HG02885 (cell line): ENCODE measurements around the gene PHLDB2.

Experiments used
- ATAC-seq: cut with Tn5 transposase; IDR thresholded peaks from one replicate; pipeline ENCODE4 v1.9.1; 2021; ENCODE audit warnings: mild to moderate bottlenecking; ENCODE audit not compliant: unreplicated experiment, poor library complexity

PHLDB2 gene

DNA sequence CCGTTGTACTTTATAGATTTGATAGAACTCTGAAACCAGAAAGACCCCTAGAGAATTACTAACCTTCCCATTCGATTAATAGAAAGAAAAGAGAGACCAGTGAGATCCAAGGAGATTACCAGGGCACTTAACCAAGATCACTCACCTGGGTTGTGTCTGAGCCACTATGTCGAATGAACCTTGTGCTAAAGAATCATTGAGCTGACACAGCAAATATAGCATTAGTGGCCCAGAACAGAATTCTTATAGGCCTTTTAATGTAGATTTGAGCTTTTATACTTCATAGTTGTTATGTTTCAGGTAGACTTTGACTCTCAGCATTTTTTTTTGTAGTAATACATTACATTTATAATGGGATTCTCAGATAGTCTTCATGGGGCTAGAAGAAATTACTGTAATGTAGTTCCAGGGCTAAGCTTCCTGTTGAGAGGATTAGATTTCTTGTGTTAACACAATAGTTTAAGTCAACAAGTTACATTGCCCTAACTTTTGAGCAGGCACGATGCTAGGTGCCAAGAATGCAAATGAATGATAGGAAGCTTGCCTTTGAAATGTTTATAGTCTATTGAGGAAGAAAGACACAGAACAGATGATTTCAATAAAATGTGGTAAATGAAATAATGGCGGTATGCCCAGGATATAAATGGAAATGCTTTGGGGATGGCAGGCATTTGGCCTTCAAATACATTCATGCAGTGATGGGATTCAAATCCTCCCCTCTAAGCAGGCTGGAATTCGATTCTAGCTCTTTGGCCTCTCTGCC lies 95.3 kb downstream of the PHLDB2 start:
- no peak for ATAC-seq

DNA sequence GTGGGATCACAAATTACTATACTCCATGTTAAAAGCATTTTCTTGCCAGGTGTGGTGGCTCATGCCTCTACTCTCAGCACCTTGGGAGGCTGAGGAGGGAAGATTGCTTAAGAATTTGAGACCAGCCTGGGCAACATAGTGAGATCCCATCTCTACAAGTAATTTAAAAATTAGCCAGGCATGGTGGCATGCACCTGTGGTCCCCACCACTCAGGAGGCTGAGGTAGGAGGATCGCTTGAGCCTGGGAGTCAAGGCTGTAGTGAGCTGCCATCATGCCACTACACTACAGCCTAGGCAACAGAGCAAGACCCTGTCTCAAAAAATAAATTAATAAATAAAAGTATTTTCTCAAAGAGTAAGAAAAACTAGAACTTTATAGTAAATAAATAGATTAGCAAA lies 96.8 kb downstream of the PHLDB2 start:
- no peak for ATAC-seq

- ATAC-seq, result no peak
These were observed 97.4 kb downstream of the PHLDB2 start for GRCh38 chr3:111956449-111956848.

DNA sequence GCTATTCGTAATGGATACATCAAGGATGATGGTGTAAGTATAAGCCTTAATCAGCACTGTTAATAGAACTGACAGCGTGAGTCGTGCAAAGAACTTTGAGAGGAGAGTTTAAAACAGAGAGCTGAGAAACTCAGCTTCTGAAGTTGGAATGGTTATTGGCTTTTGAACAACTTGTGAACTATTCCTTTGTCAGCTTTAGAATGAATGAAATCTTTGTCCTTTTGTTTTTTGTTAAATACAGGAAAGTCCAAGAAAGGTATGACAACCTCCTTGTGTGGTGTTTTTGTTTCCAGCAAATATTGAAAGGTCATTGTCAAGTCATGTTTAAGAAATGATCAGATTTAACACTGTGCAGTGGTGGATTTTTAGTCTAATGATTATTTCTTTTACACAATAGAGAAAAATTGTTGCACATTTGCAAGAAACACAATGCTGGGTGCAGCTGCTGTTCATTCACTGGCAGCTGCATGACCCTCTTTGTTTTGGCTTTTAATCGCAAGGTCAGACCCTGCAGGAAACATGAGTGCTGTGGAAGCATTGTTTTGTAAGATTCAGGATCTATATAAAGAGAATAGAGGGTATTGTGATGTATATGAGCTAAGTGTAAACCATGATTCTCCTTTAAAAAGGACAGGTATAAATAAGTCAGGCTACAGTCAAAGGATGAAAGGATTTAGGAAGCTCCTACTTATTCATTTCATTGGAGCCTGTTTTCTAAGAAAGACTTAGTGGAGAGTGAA lies 98.1 kb downstream of the PHLDB2 start:
- ATAC-seq, result no peak

GRCh38 chr3:111961461-111962164 lies 102.5 kb downstream of the PHLDB2 start:
- no peak for ATAC-seq

GRCh38 chr3:111963424-111963823 lies 104.4 kb downstream of the PHLDB2 start:
- ATAC-seq, result no peak

DNA sequence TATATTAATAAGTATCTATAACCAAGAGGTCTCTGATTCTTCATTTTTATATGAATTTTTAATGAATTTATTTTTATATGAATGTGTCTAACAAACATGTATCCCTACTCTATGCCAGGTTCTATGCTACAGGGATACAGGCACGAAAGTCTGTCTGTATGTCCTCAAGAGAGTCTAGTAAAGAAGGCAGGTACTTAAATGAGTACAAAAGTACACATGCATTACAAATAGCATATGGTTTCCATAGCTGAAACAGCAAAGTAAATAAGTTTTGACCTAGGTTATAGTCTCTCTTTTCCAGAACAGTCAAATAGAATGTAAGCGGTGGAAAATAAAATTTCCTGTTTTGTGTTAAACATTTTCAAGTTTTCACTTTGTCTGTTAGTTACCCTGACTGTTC lies 106.4 kb downstream of the PHLDB2 start:
- ATAC-seq, result no peak

GRCh38 chr3:111967068-111967467 lies 108.0 kb downstream of the PHLDB2 start:
- no peak for ATAC-seq

DNA sequence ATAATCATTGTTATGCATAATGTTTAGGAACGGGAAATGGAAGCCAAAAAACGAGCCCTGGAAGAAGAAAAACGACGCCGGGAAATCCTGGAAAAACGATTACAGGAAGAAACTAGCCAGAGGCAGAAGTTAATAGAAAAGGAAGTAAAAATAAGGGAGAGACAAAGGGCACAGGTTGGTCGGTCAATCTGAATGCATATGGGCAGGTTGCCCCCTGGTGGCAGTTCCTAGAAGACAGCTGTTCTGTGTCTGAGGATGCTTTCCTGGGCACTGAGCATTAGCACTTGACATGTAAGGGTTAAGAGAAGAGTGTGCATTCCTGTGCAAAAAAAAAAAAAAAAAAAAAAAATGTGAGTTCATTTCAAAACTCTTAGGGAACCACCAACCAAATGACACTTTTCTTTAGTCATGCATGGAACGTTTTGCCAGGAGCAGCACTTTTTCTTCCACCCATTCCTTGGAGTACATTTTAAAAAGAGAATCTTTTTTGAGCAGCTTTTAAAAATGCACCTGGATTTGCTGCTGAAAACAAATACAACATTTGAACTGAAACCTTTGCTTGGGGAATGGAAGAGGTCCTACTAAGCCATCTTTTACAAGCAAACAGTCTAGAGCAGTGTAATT lies 108.7 kb downstream of the PHLDB2 start:
- ATAC-seq, result peak; percentile 99

- no peak for ATAC-seq
These were observed 109.4 kb downstream of the PHLDB2 start for GRCh38 chr3:111968319-111969054.

DNA sequence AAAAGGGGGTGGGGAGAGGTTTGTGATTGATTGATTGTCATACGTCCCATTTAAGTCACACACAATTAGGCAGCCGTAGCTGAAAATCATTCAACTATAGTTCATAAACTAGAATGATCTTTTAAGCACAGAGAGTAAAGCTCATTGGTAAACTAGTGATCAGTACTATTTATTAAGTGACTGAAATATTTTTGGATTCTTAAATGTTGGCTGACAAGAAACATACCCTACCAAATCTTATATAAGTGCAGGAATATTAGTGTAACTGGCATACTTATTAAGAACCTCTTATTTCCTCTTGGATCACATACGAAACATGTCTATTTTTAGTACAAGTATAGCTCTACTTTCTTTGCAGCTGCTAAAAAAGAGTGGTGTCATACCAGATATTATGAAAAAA lies 111.3 kb downstream of the PHLDB2 start:
- ATAC-seq, result no peak

GRCh38 chr3:111971533-111972130 lies 112.6 kb downstream of the PHLDB2 start:
- ATAC-seq, result no peak

- no peak for ATAC-seq
These were observed 113.8 kb downstream of the PHLDB2 start for GRCh38 chr3:111972891-111973290.

DNA sequence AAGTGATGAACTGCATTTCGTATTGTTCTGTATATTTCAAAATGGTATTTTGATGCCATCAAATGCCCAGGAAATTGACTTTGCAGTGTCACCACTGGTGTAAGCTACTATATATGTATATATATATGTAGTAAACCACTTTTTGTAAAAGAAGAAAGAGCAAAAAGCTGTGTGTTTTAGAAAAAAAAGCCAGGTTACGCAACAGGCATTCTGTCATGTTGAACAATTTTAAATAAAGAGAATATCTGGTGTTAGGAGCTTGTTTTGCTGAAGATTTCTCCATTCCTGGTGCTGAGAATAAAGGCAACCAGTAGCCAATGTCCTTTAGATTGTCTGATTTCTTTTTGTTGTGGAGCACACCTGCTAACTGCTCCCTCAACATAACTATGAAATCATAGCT lies 116.1 kb downstream of the PHLDB2 start:
- ATAC-seq, result no peak

- no peak for ATAC-seq
These were observed 117.2 kb downstream of the PHLDB2 start for GRCh38 chr3:111976254-111976653.

DNA sequence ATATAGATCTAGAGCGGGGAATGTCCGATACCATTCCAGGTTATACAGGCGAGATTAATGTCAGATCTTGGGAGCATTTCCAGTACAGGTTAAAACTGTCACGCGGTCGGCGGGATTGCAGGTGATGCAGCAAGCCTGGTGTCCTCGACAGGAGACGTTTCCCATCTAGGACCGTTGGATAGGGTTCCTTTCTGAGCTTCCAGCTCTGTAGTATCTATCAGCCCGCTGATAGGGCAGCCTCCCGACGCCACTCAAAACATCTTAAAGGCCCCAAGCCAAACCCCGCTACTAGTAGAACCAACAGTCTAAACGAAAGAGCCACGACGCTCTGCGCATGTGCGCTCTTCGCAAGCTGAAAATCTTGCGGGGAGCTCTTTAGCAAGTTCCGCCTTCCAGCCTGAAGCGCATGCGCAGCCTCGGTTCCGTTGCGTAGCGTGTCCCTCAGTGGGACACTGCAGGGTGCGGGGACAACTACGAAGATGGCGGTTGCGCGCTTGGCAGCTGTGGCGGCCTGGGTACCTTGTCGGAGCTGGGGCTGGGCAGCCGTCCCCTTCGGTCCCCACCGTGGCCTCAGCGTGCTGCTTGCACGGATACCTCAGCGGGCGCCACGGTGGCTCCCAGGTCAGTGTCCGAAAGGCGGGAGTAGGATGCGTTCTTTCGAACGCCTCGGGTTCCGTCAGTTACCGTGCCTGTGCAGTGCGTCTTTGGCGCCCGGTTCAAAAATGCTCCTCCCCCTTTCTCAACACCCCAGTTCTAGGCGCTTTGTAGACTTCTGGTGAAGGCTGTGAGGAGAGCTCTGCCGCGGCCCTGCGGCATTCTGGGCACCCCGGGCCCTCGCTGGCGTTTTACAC lies 119.7 kb downstream of the PHLDB2 start, which contains the start of gene ABHD10:
TSS of gene ABHD10 (plus strand) at position 444 of the 851 bp plus-strand sequence. CDS start at position 480, 36 bp downstream.
- ATAC-seq, result peak; percentile 94

- ATAC-seq, result peak; percentile 50
These were observed 120.5 kb downstream of the PHLDB2 start for GRCh38 chr3:111979434-111980038.

GRCh38 chr3:111980716-111981456 lies 121.8 kb downstream of the PHLDB2 start:
- ATAC-seq, result no peak
